WERI-Rb-1 (cell line): Measurements from ENCODE around the gene OR4E2.

Experiments used
- DNase-seq: peaks from one replicate; pipeline ENCODE4 v3.0.0-alpha.2; 2020
- H3K27ac ChIP-seq: fragments of 250-450 bp; sonication (Bioruptor Pico); 2 replicates; pipeline ENCODE4 v1.5.1; 2020; ENCODE audit warnings: mild to moderate bottlenecking, moderate library complexity
- H3K27me3 ChIP-seq: fragments of 250-450 bp; sonication (Bioruptor Pico); 2 replicates; pipeline ENCODE4 v1.5.1; 2021; ENCODE audit warnings: mild to moderate bottlenecking, low read depth, moderate library complexity; ENCODE audit not compliant: insufficient read depth, severe bottlenecking
- H3K36me3 ChIP-seq: fragments of 250-450 bp; sonication (Bioruptor Pico); 2 replicates; pipeline ENCODE4 v1.5.1; 2020; ENCODE audit warnings: mild to moderate bottlenecking, moderate library complexity
- H3K4me3 ChIP-seq: 2 replicates; pipeline ENCODE4 v1.5.1; 2011; ENCODE audit warnings: low read depth, mild to moderate bottlenecking, control low read depth, low read length
- H3K9me3 ChIP-seq: fragments of 250-450 bp; sonication (Bioruptor Pico); 2 replicates; pipeline ENCODE4 v1.5.1; 2021; ENCODE audit warnings: mild to moderate bottlenecking, moderate library complexity; ENCODE audit not compliant: severe bottlenecking
- TF ChIP-seq, protein P1 (sequence below): IDR thresholded peaks from 2 replicates; pipeline ENCODE4 v1.5.1; 2011; ENCODE audit warnings: low read depth, mild to moderate bottlenecking, control low read depth, inconsistent platforms, low read length

The OR4E2 gene

DNA sequence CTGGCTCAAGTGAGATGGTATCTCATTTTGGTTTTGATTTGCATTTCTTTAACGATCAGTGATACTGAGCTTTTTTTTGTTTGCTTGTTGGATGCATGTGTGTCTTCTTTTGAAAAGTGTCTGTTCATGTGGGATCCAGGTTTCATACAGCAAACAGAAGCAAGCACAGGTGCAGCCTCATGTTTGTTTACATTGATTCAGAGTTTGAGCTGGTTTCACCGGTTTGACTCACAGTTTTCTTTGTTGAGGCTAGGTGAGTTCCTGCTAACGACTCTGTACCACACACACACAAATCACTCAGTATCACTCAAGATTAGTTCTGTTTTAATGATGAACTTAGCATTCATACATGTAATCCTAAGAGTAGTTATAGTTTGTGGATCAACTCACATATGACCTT, 22.6 kb upstream of the OR4E2 start:
- H3K36me3 ChIP-seq = no peaks in the 10 kb centered on the region
- H3K27ac ChIP-seq = no peak overlapping the region
- no peak overlapping the region for H3K4me3 ChIP-seq
- peaks cover 65% of the 10 kb centered on the region for H3K27me3 ChIP-seq
- peaks cover 4% of the 10 kb centered on the region for H3K9me3 ChIP-seq
- DNase-seq = no peak
- TF ChIP-seq, protein P1, sequence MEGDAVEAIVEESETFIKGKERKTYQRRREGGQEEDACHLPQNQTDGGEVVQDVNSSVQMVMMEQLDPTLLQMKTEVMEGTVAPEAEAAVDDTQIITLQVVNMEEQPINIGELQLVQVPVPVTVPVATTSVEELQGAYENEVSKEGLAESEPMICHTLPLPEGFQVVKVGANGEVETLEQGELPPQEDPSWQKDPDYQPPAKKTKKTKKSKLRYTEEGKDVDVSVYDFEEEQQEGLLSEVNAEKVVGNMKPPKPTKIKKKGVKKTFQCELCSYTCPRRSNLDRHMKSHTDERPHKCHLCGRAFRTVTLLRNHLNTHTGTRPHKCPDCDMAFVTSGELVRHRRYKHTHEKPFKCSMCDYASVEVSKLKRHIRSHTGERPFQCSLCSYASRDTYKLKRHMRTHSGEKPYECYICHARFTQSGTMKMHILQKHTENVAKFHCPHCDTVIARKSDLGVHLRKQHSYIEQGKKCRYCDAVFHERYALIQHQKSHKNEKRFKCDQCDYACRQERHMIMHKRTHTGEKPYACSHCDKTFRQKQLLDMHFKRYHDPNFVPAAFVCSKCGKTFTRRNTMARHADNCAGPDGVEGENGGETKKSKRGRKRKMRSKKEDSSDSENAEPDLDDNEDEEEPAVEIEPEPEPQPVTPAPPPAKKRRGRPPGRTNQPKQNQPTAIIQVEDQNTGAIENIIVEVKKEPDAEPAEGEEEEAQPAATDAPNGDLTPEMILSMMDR = no peak

DNA sequence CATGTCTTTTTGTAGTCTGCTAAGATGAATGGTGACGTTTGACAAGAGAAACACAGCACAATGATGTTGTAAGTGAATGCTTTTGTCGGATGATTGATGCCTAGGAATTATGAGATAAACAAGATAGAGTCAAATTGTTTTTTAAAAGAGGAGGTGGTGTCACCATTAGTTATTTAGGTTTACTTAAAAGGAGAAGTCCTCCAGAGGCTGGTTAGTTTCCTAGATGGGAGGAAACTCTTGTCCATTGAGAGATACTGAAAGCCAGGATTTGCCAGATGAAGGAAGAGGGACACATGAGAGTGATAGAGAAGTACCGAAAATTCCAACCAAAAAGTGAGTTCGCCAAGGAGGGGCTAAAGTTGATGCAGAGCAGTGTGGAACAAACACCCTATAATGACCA, 18.8 kb upstream of the OR4E2 start, which contains the start of gene OR10G2:
Gene OR10G2, minus strand, starts transcription at position 101 of the 400 bp plus-strand sequence. Its CDS starts 98 bp downstream, at position 3.
- no peak for DNase-seq
- Histone ChIP-seq H3K36me3 (no peaks in the 10 kb centered on the region), H3K27me3 (peaks cover 70% of the 10 kb centered on the region), H3K4me3 (no peak within 1 kb of the TSS), H3K27ac (no peak within 1 kb of the TSS), H3K9me3 (peaks cover 4% of the 10 kb centered on the region)
- TF ChIP-seq, protein P1 = no peak

DNA sequence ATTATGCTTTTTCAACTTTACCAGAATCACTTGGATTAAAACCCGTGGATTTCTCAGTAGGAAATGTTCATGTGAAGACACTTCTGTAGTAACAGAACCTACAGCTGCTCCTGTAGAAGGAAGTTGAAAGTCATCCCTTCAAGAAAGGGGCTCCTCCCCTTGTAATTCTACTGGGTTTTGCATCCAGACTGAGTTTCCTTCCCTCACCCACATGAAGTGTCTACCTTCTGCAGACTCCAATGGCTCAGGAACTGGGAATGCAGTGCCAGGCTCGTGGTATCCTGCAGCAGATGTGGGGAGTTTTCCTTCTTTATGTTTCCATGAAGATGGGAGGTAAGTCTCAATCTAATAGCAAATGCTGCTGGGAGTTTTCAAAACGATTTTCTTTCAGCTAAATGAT, 11.0 kb upstream of the OR4E2 start:
- DNase-seq = no peak
- H3K27ac ChIP-seq = no peak overlapping the region
- H3K36me3 ChIP-seq = no peaks in the 10 kb centered on the region
- TF ChIP-seq, protein P1 = no peak
- H3K4me3 ChIP-seq = no peak overlapping the region
- H3K27me3 ChIP-seq = peaks cover 78% of the 10 kb centered on the region
- H3K9me3 ChIP-seq = no peaks in the 10 kb centered on the region

DNA sequence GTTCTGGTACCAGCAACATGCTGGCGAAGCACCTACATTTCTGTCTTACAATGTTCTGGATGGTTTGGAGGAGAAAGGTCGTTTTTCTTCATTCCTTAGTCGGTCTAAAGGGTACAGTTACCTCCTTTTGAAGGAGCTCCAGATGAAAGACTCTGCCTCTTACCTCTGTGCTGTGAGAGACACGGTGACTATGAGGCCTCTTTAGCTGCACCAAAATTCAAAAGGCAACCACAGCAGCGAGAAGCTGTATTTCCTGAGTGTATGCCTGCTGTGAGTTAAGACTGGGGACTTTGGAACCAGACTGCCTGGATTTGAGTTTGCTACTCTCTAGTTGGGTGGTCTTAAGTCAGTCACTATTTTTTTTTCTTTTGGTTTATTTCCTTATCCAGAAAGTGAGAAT, 10.2 kb upstream of the OR4E2 start:
- Histone ChIP-seq H3K9me3 (no peaks in the 10 kb centered on the region), H3K36me3 (no peaks in the 10 kb centered on the region), H3K27me3 (peaks cover 78% of the 10 kb centered on the region), H3K27ac (no peak overlapping the region), H3K4me3 (no peak overlapping the region)
- TF ChIP-seq, protein P1 = no peak
- no peak for DNase-seq

DNA sequence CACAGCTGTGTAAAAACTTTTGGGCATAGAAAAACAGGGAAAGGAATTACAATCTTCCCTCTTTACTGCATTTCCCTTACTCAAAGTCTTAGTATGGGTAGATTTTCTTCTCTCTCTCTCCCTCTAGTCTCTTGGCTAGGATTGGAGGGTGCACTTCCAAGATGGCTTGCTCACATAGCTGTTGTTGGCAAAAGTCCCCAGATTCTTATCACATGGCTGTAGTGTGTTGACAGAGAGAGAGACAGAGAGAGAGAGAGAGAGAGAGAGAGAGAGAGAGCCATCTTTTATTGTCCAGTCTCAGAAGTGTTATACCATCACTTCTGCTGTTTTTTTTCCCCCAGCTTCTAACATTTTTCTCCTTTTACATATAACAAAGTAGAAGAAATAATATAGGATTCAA, 6.3 kb upstream of the OR4E2 start:
- Histone ChIP-seq H3K36me3 (no peaks in the 10 kb centered on the region), H3K27ac (no peak overlapping the region), H3K27me3 (peaks cover 66% of the 10 kb centered on the region), H3K9me3 (no peaks in the 10 kb centered on the region), H3K4me3 (no peak overlapping the region)
- no peak for DNase-seq
- TF ChIP-seq, protein P1 = no peak

DNA sequence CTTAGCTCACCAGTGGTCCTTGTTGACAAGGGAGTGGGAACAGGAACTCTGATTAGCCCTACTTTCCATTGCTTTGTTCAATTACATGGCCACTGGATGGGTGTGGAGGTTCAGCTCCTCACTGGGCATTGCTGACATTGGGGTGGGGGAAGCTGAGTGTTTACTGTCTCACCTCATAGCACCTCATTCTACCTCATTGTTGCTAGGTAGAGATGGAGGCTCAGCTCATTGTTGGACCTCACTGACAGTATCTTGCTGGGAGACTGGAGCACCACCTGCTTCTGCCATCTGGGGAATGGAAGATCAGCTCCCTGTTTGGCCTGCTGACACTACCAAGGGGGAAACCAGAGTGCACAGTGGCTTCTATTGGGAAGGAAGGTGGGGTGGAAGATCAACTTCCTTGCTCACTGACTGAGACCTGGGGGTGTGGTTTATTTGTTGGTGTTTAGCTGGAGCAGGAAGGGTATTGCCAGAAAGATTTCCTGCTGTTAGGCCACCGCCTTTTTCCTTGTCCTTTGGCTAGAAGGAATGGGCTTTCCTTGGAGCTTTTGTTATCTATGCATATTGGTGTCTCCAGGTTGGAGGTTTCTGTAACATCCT, 1.3 kb upstream of the OR4E2 start:
- Histone ChIP-seq H3K4me3 (no peak overlapping the region), H3K27me3 (peaks cover 67% of the 10 kb centered on the region), H3K36me3 (no peaks in the 10 kb centered on the region), H3K9me3 (no peaks in the 10 kb centered on the region), H3K27ac (no peak overlapping the region)
- DNase-seq = no peak
- TF ChIP-seq, protein P1 = no peak
